Ishikawa (cell line): ENCODE data around the gene PIEZO2.

Experiments
- CEBPB ChIP-seq: IDR thresholded peaks from 2 replicates; pipeline ENCODE4 v1.6.1; 2012
- CREB1 ChIP-seq: IDR thresholded peaks from 2 replicates; pipeline ENCODE4 v1.6.1; 2012; ENCODE audit warnings: low read depth
- EGR1 ChIP-seq: IDR thresholded peaks from 2 replicates; pipeline ENCODE4 v1.6.1; 2012
- EP300 ChIP-seq: IDR thresholded peaks from 2 replicates; pipeline ENCODE4 v1.6.1; 2012; ENCODE audit warnings: borderline replicate concordance
- FOXM1 ChIP-seq: IDR thresholded peaks from 2 replicates; pipeline ENCODE4 v1.6.1; 2012; ENCODE audit warnings: low read depth, borderline replicate concordance
- NFIC ChIP-seq: IDR thresholded peaks from 2 replicates; pipeline ENCODE4 v1.6.1; 2012
- RAD21 ChIP-seq: IDR thresholded peaks from 2 replicates; pipeline ENCODE4 v1.6.1; 2012; ENCODE audit warnings: low read depth
- TAF1 ChIP-seq: IDR thresholded peaks from 2 replicates; pipeline ENCODE4 v1.6.1; 2012; ENCODE audit warnings: low read depth, mild to moderate bottlenecking
- TCF12 ChIP-seq: IDR thresholded peaks from 2 replicates; pipeline ENCODE4 v1.6.1; 2012; ENCODE audit warnings: low read depth
- TEAD4 ChIP-seq: IDR thresholded peaks from 2 replicates; pipeline ENCODE4 v1.6.1; 2012
- YY1 ChIP-seq: IDR thresholded peaks from 2 replicates; pipeline ENCODE4 v1.6.1; 2012; ENCODE audit warnings: low read depth
- ZBTB7A ChIP-seq: IDR thresholded peaks from 2 replicates; pipeline ENCODE4 v1.6.1; 2012; ENCODE audit warnings: low read depth
- TF ChIP-seq, protein P1 (sequence below): IDR thresholded peaks from 2 replicates; pipeline ENCODE4 v1.6.1; 2012
- TF ChIP-seq, protein P2 (sequence below): IDR thresholded peaks from 2 replicates; pipeline ENCODE4 v1.6.1; 2012; ENCODE audit warnings: low read depth, mild to moderate bottlenecking
- TF ChIP-seq, protein P3 (sequence below): IDR thresholded peaks from 2 replicates; pipeline ENCODE4 v1.6.1; 2012

The PIEZO2 gene

GRCh38 chr18:10901329-10901728 is 248.0 kb downstream of the PIEZO2 start:
- TF ChIP-seq YY1 (no peak), NFIC (no peak), EP300 (no peak), TAF1 (no peak), TEAD4 (no peak), TCF12 (no peak), EGR1 (no peak), CREB1 (no peak), FOXM1 (no peak), CEBPB (no peak), RAD21 (no peak), ZBTB7A (no peak)
- TF ChIP-seq, protein P1, sequence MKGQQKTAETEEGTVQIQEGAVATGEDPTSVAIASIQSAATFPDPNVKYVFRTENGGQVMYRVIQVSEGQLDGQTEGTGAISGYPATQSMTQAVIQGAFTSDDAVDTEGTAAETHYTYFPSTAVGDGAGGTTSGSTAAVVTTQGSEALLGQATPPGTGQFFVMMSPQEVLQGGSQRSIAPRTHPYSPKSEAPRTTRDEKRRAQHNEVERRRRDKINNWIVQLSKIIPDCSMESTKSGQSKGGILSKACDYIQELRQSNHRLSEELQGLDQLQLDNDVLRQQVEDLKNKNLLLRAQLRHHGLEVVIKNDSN = no peak
- TF ChIP-seq, protein P2, sequence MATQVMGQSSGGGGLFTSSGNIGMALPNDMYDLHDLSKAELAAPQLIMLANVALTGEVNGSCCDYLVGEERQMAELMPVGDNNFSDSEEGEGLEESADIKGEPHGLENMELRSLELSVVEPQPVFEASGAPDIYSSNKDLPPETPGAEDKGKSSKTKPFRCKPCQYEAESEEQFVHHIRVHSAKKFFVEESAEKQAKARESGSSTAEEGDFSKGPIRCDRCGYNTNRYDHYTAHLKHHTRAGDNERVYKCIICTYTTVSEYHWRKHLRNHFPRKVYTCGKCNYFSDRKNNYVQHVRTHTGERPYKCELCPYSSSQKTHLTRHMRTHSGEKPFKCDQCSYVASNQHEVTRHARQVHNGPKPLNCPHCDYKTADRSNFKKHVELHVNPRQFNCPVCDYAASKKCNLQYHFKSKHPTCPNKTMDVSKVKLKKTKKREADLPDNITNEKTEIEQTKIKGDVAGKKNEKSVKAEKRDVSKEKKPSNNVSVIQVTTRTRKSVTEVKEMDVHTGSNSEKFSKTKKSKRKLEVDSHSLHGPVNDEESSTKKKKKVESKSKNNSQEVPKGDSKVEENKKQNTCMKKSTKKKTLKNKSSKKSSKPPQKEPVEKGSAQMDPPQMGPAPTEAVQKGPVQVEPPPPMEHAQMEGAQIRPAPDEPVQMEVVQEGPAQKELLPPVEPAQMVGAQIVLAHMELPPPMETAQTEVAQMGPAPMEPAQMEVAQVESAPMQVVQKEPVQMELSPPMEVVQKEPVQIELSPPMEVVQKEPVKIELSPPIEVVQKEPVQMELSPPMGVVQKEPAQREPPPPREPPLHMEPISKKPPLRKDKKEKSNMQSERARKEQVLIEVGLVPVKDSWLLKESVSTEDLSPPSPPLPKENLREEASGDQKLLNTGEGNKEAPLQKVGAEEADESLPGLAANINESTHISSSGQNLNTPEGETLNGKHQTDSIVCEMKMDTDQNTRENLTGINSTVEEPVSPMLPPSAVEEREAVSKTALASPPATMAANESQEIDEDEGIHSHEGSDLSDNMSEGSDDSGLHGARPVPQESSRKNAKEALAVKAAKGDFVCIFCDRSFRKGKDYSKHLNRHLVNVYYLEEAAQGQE = no peak
- TF ChIP-seq, protein P3, sequence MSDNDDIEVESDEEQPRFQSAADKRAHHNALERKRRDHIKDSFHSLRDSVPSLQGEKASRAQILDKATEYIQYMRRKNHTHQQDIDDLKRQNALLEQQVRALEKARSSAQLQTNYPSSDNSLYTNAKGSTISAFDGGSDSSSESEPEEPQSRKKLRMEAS = no peak

DNA sequence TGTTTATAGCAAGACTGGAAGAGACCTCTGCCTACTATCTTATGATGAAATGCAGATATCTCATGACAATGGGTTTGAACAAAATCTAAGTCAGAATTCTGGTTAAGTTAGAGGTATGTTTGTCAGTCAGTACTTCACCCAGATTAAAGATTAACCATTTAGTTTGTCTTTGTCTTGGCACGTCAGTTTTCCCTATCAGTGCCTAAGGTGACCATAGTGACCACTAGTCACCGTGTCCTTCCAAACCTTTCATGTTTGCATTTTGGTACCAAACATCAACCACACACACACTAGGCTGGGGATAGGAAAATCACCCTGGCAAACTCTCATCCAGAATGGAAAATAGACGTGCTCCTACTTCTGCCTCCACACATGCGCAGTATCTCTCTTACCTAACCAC is 248.9 kb downstream of the PIEZO2 start:
- TF ChIP-seq NFIC (no peak), RAD21 (no peak), TAF1 (no peak), CEBPB (no peak), EP300 (no peak), FOXM1 (no peak), EGR1 (no peak), TEAD4 (no peak), CREB1 (no peak), YY1 (no peak), ZBTB7A (no peak)
- TF ChIP-seq, protein P2 = no peak
- TF ChIP-seq, protein P1 = no peak

- TF ChIP-seq, protein P2 = no peak
- TF ChIP-seq FOXM1 = no peak
- TF ChIP-seq YY1 = no peak
- no peak for TF ChIP-seq TEAD4
- TF ChIP-seq RAD21 = no peak
- no peak for TF ChIP-seq ZBTB7A
- TF ChIP-seq EGR1 = no peak
- no peak for TF ChIP-seq TCF12
- TF ChIP-seq NFIC = no peak
- TF ChIP-seq, protein P3 = no peak
- TF ChIP-seq TAF1 = no peak
- TF ChIP-seq, protein P1 = no peak
- TF ChIP-seq CREB1 = no peak
- no peak for TF ChIP-seq CEBPB
- no peak for TF ChIP-seq EP300
These were observed 249.9 kb downstream of the PIEZO2 start for GRCh38 chr18:10899481-10899880.

DNA sequence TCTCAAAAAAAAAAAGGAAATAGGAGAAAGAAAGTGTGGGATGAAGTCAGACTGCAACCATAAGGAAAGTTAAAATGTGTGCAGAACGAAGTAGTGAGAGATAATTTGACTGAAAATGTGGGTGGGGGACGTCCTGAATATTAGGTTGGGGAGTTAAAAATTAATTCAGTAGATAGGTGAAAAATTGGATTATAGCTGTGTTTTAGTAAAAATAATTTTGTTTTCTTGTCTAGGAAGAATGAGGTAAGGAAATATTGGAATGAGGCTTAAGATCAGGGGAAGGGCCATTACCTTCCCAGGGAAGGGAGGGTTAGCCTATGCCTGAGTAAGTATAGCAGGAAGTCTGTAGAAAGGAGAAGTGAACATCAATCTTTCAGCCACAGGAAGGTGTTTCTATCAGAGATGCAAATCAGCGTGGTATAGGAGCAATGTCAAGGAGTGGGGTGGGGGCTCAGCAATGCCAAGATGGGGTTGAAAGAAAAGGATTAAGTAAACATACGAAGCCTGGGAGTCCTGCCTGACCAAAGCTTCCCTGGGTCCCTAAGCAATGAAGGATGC is 250.9 kb downstream of the PIEZO2 start:
- TF ChIP-seq RAD21 (no peak), TAF1 (no peak), CREB1 (no peak), TCF12 (no peak), EGR1 (no peak), YY1 (no peak), ZBTB7A (no peak), TEAD4 (no peak), CEBPB (no peak), FOXM1 (no peak), NFIC (no peak)
- TF ChIP-seq, protein P3 = no peak
- TF ChIP-seq, protein P1 = no peak
- TF ChIP-seq, protein P2 = no peak
